Bronchial epithelial cell (primary cell): Measurements from ENCODE around the gene KLF17. TPM values are rescaled to one million over a fixed set of nuclear protein-coding genes. Genes with fewer than 3 reads are reported as not detected.

Experiments
- DNase-seq: peaks from one replicate; pipeline ENCODE4 v3.0.0-alpha.2; 2010; ENCODE audit warnings: low read depth
- FAIRE-seq: peaks from 2 replicates; lab custom pipeline; 2011; peaks lifted over from hg19 to GRCh38; lab: Jason Lieb, UNC
- H3K27me3 ChIP-seq: 2 replicates; pipeline ENCODE4 v1.5.1; 2011; ENCODE audit warnings: low read length; ENCODE audit not compliant: control insufficient read depth, insufficient read depth
- H3K36me3 ChIP-seq: 2 replicates; pipeline ENCODE4 v1.5.1; 2011; ENCODE audit warnings: low read length; ENCODE audit not compliant: control insufficient read depth, insufficient read depth
- H3K4me3 ChIP-seq: 2 replicates; pipeline ENCODE4 v1.5.1; 2011; ENCODE audit warnings: mild to moderate bottlenecking, low read depth, low read length, control low read depth
- CTCF ChIP-seq: IDR thresholded peaks from 2 replicates; pipeline ENCODE4 v1.5.1; 2011; ENCODE audit warnings: mild to moderate bottlenecking, moderate library complexity, low read length, control low read depth, inconsistent platforms; ENCODE audit not compliant: insufficient read depth, severe bottlenecking
- total RNA-seq: library from RNA; depleted of rRNA; stranded (reverse); fragments of >200 nt; gene quantifications from 2 replicates; pipeline ENCODE4 v1.2.1, GENCODE V29; 2014

KLF17 gene
- total RNA-seq, 1 donor from 2014 or later, result not detected

GRCh38 chr1:44147582-44147981 lies 29.0 kb downstream of the KLF17 start:
- FAIRE-seq (no peak), DNase-seq (no peak)
- H3K27me3 ChIP-seq, result no peaks in the 10 kb centered on the region
- H3K36me3 ChIP-seq, result no peaks in the 10 kb centered on the region
- no peak for TF ChIP-seq CTCF
- H3K4me3 ChIP-seq, result no peak overlapping the region

GRCh38 chr1:44151332-44151731 lies 32.7 kb downstream of the KLF17 start:
- no peak for TF ChIP-seq CTCF
- DNase-seq (no peak), FAIRE-seq (no peak)
- H3K36me3 ChIP-seq, result no peaks in the 10 kb centered on the region
- H3K4me3 ChIP-seq, result no peak overlapping the region
- no peaks in the 10 kb centered on the region for H3K27me3 ChIP-seq

GRCh38 chr1:44151808-44152207 lies 33.2 kb downstream of the KLF17 start:
- Histone ChIP-seq H3K27me3 (no peaks in the 10 kb centered on the region), H3K36me3 (no peaks in the 10 kb centered on the region), H3K4me3 (no peak overlapping the region)
- FAIRE-seq (no peak), DNase-seq (no peak)
- TF ChIP-seq CTCF, result no peak

GRCh38 chr1:44152692-44153091 lies 34.1 kb downstream of the KLF17 start:
- FAIRE-seq (no peak), DNase-seq (peak; percentile 9)
- Histone ChIP-seq H3K36me3 (no peaks in the 10 kb centered on the region), H3K4me3 (no peak overlapping the region), H3K27me3 (no peaks in the 10 kb centered on the region)
- TF ChIP-seq CTCF, result no peak

- FAIRE-seq, result no peak
- no peak for DNase-seq
- no peaks in the 10 kb centered on the region for H3K36me3 ChIP-seq
- no peak for TF ChIP-seq CTCF
- no peak overlapping the region for H3K4me3 ChIP-seq
- H3K27me3 ChIP-seq, result no peaks in the 10 kb centered on the region
These were observed 35.4 kb downstream of the KLF17 start for GRCh38 chr1:44154049-44154448.

GRCh38 chr1:44157903-44158302 lies 39.3 kb downstream of the KLF17 start:
- Histone ChIP-seq H3K4me3 (no peak overlapping the region), H3K27me3 (no peaks in the 10 kb centered on the region), H3K36me3 (no peaks in the 10 kb centered on the region)
- DNase-seq (no peak), FAIRE-seq (no peak)
- TF ChIP-seq CTCF, result no peak
